Myocyte (in vitro differentiated cells): Measurements from ENCODE around the gene PIWIL4. TPM values are rescaled to one million over a fixed set of nuclear protein-coding genes. Genes with fewer than 3 reads are reported as not detected.
"Not testable (repeated sequence)": the region's sequence is repeated elsewhere in the genome, so short reads cannot be mapped to it uniquely, and the experiment has no call there.

ENCODE experiments used
- DNase-seq: peaks from one replicate; pipeline ENCODE4 v3.0.0-alpha.2; 2012; ENCODE audit warnings: low read depth
- total RNA-seq: library from RNA; depleted of rRNA; stranded (reverse); fragments of >200 nt; gene quantifications from 2 replicates; pipeline ENCODE4 v1.2.3, GENCODE V29; 2014

The PIWIL4 gene
- total RNA-seq, 1 donor from 2014 or later = 0.72 TPM

DNA sequence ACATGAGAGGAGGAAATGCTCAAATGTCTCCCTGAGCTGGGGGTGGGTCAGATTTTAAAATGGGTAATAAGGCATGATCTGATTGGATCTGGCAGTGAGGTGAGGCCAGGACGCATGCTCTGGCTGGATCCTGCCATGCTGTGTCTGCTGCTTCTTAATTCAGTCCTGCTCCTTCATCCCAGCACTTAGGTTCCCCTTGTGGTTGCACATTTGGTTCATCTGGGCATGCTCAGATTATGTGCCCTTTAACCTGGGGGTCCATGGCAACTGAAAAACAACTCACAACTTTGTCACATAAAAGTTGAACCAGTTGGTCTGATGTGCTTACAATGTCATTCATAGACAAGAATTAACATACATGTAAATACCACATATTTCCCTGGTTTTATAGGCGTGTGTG lies 67.9 kb downstream of the PIWIL4 start:
- DNase-seq = no peak

DNA sequence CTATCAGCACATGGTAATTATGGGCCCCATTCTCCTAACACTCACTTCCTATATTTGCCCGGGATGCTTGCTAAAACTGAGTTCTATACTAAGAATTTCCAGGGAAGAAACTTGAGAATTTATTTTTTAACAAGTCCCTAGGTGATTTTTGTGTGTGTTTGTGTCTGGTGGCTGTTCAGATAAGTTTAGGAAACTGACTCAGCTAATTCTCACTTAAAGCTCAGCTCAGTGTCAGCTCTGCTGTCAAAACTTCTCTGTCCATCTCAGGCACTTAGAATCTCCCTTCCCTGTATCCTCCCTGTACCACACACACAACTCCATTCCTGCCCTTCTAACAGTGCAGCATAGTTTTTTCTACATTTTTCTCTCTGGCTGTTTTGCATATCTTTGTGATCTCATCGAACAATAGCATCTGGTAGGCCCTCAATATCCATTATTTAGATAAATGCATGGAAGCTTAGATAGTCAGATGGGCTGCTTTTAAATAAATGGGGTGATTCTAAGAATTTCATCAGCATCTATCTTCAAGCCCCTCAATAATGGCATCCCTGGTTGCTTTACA lies 69.3 kb downstream of the PIWIL4 start:
- no peak for DNase-seq

DNA sequence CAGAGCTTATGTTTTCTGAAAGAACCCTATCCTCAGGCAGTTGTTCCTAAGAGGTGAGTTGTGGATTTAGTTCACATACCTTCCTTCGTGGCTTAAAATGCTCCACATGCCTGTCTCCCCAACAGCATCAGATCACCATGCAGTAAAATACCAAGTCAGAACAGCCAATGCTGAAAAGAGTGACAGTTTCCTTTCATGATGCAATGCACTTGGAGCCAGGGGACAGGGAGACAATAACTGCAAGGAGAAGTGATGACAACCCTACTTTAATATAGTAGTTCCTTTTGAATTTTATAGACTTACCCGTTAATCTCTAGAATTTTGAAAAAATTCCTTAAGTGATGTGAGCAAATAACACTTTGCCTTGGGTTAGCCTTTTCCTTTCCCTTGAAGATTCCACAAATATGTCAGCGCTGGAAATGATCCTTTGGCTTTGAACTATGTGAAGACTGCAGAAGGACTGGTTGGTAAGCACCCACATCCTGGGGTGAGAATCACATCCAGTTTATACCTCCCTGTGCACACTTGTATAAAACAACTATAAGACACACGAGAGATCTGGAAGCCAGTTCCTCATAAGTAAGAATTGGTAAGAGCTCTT lies 71.2 kb downstream of the PIWIL4 start:
- peak; percentile 70 for DNase-seq

DNA sequence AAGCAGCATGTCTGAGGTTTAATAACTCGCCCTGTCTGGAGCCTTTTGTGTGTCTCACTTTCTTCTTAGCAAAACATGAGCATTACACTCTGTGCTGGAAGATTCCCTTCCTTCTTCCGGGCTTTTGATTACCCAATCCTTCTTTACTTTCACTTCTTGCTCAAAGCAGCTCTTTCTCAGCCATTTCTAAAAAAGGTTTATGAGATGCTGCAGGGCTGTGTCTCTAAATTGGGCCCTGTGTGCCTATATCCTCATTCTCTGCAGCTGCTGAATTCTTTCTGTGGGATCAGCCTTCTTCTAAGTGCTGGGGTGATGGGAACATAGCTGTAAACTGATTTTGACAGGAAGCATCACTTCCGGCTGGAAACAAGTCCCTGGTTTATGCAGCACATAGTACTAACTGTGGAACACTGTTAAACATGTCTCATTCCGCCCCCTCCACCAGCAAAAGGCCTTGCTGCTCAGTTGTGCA lies 71.8 kb downstream of the PIWIL4 start:
- peak; percentile 54 for DNase-seq

DNA sequence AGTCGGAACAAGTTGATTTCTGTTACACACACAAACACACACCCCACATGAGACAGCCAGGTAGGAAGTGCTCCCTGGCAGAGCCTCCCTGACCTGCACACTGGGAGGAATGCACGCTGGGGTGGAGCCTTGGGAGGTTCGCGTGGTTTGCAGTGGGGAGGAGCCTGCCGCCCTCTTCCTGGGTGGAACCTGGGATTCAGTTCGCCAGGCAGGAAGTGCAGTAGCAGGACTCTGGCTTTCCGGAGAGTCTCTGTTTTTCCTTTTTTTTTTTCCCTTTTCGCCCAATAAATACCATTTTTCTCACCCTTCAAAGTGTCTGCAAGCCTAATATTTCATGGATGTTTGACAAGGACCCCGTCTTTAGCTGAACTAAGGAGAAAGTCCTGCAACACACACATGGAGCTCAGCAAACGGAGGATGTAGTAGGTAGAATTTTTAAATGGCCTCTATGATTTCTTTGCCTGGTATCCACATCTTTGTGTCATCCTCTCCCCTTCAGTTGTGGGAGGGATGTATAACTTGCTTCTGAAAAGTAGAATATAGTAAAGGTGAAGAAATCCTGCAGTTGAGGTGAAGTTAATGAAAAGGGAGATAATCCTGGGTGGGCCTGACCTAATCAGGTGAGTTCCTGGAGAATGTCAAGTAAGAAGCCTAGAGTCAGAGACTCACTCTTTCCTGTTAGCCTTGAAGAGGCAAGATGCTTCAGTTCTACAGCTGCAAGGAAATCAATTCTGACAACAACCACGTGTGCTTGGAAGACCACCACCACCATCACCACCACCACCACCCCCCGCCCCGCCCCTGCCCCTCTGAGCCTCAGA lies 72.9 kb downstream of the PIWIL4 start:
- no peak for DNase-seq

DNA sequence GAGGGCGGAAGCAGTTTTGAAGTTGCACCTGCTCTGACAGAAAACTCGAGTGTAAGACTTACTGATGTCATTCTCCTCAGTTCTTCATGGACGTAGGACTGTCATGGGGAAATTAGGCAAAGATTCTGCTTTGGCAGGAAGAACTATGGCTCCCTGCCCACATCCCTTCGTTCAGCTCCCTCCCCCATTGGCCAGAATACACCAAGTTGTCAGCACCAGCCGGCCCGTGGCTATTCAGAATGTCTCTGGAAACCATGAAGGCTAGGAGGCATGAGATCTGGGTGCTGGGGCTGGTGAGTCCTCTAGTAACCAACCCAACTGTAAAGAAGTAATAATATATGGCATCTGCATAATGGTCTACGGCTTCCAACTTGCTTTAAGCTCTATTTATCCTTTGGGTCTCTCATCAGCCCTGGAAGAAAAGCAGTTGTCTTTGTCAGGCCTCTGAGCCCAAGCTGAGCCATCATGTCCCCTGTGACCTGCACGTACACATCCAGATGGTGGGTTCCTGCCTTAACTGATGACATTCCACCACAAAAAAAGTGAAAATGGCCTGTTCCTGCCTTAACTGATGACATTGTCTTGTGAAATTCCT lies 74.1 kb downstream of the PIWIL4 start:
- peak; percentile 51 for DNase-seq

DNA sequence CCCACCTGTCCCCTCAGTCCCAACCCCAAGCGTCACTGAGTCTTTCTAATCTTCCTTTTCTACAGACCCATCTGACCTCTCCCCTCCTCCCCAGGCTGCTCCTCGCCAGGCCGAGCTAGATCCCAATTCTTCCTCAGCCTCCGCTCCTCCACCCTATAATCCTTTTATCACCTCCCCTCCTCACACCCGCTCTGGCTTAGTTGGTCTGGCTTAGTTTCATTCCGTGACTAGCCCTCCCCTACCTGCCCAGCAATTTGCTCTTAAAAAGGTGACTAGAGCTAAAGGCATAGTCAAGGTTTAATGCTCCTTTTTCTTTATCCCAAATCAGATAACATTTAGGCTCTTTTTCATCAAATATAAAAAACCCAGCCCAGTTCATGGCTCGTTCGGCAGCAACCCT lies 76.0 kb downstream of the PIWIL4 start:
- not testable (repeated sequence) for DNase-seq

DNA sequence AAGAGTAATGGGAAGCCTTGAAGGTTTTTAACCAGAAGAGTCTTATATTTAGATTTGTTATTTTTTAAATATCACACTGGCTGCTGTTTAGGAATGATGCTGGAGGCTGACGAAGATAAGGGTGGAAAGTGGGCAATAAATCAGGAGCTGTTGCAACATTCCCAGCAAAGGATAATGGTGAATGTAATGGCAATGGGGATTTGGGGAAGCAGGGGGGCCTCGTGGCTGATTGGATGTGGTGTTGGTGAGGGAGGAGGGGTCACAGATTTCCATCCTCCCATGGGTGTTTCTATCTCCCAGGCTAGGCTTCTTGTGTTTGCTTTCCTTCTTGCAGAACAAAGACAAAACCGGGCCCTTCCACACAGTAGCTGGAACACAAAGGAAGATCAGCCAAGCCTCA lies 80.8 kb downstream of the PIWIL4 start:
- no peak for DNase-seq

DNA sequence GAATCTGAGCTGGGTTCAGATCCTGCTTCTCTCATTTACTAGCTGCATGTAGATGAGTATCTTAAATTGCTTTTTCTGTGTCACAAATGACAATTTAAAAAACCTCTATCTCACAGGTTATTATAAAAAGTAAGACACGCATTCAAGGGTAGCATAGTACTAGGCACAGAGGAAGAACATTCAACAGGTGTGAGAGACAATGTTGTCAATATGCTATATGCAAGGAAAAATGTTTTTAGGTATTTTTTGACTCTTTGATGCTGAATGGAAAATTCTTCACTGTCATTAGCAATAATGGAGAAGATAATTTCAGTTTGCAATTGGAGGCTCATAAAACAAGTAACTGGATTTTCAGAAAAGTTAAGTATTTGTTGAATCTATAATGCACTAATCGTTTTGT lies 81.6 kb downstream of the PIWIL4 start:
- no peak for DNase-seq

DNA sequence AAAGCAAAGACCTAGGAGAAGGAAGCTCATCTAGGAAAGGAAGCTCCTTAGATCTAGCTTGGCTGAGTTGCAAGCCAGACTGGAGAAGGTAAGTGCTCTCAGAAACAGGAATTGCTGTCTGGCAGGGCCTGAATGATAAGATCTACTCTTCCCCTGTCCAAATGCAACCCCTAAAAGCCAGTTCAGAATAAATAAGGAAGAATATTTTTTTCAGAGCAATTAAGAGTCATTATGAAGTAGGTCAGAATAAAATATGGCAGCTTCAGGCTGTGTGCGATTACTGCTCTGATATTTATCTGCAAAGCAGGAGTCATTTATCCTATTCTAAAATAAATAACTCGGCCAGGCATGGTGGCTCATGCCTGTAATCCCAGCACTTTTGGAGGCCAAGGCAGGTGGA lies 82.1 kb downstream of the PIWIL4 start:
- DNase-seq = no peak

DNA sequence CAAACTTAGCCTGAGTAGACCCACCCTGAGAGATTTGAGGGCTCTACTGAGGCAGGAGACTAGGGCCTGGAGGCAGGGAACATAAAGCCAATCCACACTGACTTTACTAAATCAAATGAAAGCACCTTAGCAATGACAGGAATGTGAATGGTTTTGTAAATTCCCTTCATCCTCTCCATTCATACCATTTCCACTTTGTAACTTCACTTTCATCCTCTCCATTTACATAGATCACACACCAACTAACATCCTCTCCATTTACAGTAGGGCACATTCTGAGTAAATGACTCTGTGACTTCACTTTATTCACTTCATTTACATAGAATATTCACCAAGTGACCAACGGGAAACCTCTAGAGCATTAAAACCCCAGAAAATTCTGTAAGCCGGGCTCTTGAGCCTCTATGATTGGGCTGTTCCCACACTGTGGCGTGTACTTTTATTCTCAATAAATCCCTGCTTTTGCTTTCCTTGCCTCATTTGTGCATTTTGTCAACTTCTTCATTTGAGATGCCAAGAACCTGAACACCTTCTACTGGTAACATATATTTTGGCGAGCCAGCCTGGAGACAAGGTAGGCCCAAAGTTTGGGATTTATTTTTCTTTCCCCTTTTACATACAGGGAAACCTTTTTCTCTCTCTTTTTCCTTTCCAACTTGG lies 82.9 kb downstream of the PIWIL4 start:
- DNase-seq = no peak

DNA sequence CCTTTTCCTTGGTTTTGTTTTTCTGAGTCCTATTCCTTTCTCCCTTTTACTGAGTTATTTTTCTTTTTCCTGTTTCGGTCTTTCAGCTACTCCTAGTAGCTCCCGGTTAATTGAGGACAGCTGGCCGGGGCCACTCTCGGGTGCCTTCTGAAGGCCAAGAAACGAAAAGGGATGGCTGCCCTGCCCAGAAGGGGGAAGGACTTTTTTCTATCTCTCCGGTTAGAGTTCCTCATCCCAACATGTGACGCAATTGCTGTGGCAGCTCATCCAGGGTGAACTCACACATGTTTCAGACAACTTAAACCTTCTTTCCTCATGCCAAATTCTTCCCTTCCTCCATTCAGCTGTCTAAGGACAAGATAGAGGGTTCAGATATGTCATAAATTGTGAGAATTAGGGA lies 83.6 kb downstream of the PIWIL4 start:
- peak; percentile 84 for DNase-seq

DNA sequence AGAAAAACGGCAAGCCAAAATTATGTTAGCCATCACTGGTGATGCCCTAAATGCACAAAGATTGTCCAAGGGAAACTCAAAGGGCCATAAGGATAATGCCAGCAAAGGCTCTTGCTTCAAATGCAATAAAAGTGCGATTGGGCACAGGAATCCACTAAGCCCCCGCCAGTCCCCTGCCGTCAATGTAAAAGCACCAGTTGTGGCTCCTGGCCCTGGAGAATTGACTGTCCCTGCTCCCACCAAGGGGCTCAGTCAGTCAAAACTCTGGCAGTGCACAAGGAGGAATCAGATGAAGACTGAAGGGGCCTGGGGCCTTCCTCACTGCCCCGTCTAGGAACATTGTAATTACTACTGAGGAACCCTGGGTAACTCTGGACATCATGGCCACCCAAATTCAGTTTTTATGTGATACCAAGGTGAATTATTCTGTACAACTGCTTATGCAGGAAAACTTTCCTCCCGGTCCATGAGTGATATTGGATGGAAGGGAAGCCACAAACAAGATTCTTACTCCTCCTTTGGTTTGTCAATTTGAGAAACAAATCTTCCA lies 85.6 kb downstream of the PIWIL4 start:
- DNase-seq = no peak

DNA sequence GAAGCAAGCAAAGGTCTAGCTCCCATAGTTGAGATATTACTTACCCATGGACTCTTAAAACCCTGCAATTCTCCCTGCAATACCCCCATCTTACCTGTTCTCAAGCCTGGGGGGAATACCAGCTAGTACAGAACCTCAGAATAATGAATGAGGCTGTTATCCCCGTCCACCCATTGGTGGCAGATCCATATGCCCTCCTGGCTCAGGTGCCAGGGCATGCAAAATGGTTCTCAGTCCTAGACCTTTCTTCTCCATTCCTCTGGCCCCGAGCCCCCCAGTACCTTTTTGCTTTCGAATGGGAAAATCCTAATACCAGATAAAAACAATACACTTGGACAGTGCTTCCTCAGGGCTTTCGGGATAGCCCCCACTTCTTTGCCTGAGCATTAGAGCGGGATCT lies 86.4 kb downstream of the PIWIL4 start:
- no peak for DNase-seq

DNA sequence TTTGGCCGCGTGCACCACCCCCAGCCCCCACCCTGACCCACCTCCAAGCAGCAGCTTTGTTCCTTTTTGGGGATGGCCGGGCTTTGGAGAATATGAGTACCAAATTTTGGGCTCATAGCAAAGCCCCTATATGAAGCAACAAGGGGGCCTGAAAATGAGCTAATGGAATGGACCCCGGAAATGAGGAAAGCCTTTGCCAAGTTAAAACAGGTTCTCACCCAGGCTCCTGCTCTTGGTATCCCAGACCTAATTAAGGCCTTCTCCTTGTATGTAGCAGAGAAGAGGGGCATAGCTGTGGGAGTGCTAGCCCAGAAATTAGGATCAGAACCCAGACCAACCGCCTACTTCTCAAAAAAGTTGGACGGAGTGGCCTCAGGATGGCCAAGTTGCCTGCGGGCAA lies 87.0 kb downstream of the PIWIL4 start:
- no peak for DNase-seq

DNA sequence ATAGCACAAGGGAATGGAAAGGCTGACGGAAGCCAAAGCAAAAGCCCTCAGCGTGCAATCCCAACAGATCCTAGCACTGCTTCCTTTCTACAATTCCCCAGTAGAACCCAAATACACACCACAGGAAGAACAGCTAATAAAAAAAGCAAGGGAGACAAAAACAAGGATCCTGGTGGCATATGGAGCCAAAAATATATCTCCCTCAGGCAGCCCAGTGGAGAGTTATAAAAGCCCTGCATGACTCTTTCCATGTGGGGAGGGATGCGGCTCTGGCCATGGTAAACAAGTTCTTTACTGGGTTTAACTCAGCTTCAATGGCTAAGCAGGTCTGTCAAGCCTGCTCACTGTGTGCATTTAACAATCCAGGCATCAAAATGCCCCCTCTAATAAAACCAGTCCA lies 88.1 kb downstream of the PIWIL4 start:
- no peak for DNase-seq

DNA sequence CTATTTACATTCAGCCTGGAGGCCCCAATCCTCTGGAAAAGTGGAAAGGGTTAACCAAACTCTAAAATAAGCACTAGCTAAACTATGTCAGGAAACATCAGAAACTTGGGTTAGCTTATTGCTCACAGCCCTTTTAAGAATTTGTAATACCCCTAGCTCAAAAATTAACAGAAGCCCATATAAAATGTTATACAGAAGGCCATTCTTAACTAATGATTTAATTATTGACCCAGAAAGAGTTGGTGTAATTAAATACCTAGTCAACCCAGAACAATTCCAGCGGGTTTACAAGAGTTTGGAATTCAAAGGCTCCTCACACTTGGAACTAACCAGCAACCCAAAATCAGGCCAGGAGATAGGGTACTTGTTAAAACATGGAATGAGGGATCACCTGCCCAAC lies 88.8 kb downstream of the PIWIL4 start:
- DNase-seq = no peak

DNA sequence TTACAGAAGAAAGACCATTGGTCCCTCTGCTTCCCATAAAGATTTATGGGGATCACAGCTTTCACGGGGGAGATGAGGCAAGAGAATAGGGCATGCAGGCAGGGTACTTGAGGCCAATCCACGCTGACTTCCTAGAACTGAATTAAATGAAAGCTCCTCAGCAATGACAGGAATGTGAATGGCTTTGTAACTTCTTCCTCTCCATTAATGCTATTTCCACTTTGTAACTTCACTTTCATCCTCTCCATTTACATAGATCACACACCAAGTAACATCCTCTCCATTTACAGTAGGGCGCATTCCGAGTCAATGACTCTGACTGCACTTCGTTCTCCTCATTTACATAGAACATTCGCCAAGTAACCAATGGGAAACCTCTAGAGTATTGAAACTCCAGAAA lies 89.8 kb downstream of the PIWIL4 start:
- DNase-seq = no peak

DNA sequence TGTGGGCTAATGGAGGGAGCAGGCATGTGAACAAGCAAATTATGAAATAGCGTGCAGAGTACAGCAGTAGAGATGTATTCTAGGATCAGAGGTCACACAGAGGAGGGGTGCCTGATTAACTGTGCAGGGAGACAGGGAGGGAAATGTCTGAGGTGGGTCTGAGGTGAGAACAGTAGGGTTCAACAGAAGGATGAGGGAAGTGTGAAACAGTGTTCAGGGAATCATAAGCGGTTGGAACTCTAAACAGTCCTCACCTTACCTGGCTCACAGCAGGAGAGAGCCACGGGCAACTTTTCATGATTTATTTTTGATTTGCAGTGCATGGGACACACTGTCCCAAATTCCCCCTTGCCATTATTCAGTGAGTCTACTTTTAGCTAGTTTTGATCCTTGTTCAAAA lies 90.5 kb downstream of the PIWIL4 start:
- no peak for DNase-seq

DNA sequence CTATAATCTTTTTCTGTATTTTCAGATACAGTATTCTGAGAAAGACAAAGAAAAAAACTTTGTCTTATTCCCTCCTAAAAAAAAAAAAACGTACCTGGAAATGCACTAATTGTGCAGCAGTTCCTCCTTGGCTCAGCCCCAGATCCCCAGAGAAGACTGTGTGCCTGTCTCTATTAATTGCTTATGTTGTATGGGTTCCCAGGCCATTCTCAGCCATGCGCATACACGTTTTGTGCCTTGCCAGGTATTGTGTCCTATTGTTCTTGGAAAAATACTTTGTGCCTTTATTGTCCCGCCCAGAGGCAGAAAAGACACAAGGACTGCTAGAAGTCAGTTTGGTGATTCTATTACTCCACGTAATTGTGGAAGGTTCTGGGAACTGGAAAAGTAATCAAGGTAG lies 91.2 kb downstream of the PIWIL4 start:
- no peak for DNase-seq

DNA sequence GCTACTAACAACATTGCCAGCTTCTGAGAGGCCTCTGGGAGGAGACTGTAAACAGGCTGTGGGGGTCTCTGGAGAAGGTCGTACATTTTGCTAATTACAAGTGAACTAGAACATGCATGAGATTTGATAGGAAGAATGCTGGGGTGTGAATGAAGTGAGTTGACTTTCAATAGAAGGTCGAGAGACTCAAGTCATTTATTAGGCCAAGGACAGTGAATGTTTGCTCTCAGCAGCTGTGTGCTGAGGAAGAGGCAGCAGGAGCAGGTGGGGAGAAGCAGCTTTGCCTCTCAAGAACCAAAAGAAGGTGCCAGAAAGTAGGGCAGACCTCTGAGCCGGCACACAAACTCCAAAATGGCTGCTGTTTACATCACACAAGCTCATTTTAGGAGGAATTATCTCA lies 91.7 kb downstream of the PIWIL4 start:
- DNase-seq = no peak
